Measurements from ENCODE around the gene TNP2.
"Not testable (repeated sequence)": the region's sequence is repeated elsewhere in the genome, so short reads cannot be mapped to it uniquely, and the experiment has no call there.

Gene TNP2

DNA sequence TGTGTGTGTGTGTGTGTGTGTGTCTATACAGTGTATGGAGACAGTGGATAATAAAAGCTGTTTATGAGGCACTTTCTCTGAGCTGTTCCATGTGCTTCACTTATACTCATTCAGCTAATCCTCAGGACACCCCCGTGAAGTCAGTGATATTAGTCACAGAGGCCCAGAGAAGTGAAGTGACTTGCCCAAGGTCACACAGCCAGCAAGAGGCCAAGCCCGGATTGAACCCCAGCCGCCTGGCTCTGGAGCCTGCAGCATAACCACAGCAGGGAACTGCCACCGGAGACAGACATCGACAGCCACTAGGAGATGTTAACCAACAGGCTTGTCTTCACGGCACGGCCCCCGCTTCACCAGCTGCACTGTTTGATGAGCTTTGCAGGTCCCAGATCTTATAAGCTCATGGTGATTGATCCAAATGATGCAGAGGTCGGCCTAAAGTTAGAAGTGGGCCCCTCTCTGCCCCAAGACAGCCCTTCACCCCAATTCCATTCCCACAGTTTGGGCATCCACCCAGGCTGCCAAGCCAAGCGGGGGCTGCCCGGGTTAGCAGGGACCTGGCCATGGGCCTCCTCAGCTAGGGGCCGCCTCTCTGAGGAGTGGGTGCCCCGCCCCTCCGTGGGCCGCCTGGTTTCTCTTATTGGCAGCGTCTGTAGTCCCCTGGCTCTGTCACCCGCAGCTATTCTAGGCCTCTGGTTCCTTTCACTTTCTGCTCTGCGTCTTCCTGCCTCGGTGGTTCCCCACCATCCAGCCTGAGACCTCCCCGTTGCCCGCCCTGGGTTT lies 44.0 kb downstream of the TNP2 start:
- in situ Hi-C loops (cut with HindIII; ENCODE audit: low pct_ligation_motif_present, low sequenced_read_pairs): no loop called here
- Histone ChIP-seq H3K27ac (no peak overlapping the region), H3K27me3 (replicated peaks) (no peaks in the 10 kb centered on the region), H3K4me3 (ENCODE audit: low read depth, low read length) (no peak overlapping the region), H3K36me3 (replicated peaks) (no peaks in the 10 kb centered on the region)
- TF ChIP-seq, protein P1, sequence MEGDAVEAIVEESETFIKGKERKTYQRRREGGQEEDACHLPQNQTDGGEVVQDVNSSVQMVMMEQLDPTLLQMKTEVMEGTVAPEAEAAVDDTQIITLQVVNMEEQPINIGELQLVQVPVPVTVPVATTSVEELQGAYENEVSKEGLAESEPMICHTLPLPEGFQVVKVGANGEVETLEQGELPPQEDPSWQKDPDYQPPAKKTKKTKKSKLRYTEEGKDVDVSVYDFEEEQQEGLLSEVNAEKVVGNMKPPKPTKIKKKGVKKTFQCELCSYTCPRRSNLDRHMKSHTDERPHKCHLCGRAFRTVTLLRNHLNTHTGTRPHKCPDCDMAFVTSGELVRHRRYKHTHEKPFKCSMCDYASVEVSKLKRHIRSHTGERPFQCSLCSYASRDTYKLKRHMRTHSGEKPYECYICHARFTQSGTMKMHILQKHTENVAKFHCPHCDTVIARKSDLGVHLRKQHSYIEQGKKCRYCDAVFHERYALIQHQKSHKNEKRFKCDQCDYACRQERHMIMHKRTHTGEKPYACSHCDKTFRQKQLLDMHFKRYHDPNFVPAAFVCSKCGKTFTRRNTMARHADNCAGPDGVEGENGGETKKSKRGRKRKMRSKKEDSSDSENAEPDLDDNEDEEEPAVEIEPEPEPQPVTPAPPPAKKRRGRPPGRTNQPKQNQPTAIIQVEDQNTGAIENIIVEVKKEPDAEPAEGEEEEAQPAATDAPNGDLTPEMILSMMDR (IDR thresholded peaks at IDR 0.05; ENCODE audit: low read depth, low read length, missing control alignments): no peak
- no peak for DNase-seq

DNA sequence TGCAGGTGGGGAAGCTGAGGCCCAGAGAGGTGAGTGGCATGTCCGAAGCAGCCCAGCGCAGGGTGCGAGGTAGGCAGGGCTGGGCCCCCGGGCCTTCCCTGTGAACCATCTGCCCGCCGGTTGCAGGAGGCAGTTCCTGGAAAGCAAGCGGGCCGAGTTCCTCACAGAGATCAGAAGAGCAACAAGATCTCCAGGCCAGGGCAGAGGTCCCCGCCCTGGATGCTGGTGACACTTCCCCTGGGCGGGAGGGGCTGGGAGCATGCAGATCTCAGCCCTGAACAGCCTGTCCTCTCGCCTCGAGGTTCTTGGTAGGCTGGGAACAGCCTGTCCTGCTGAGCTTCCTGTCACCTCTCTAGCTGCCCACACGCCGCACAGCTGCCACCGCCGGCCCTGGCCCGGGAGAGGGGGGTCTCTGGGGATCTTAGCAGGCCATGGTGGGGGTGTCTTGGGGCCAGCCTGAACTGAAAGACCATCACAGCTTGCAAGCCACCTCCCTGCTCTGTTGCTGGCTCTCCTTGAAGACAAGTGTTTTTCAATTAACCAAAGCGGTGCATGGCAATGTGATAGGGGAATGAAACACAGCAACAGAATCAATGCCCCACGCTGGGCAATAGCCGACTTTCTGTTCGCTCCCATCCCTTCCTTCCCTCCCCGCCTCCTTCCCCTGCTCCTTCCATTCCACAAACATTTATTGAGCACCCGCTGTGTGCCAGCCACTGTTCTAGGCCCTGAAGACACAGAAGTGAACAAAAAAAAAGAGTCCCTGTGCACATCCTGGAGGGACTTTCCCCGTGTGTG lies 44.8 kb downstream of the TNP2 start:
- no peaks in the 10 kb centered on the region for H3K36me3 ChIP-seq (replicated peaks)
- TF ChIP-seq, protein P1 (IDR thresholded peaks at IDR 0.05; ENCODE audit: low read depth, low read length, missing control alignments): no peak
- H3K27ac ChIP-seq: no peak overlapping the region
- in situ Hi-C loops (cut with HindIII; ENCODE audit: low pct_ligation_motif_present, low sequenced_read_pairs): no loop called here
- no peaks in the 10 kb centered on the region for H3K27me3 ChIP-seq (replicated peaks)
- no peak overlapping the region for H3K4me3 ChIP-seq (ENCODE audit: low read depth, low read length)
- no peak for DNase-seq

DNA sequence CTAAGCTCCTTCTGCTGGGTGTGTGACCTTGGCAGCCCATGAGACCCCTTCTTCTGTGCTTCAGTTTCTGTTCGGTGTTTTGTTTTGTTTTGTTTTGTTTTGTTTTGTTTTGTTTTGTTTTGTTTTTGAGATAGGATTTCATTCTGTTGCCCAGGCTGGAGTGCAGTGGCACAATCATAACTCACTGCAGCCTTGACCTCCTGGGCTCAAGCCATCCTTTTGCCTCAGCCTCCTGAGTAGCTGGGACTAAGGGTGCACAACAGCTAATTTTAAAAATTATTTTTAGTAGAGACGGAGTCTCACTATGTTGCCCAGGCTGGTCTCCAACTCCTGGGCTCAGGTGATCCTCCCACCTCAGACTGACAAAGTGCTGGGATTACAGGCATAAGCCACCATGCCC lies 48.6 kb downstream of the TNP2 start:
- H3K36me3 ChIP-seq (replicated peaks); DNase-seq; H3K27me3 ChIP-seq (replicated peaks); H3K27ac ChIP-seq; H3K4me3 ChIP-seq (ENCODE audit: low read depth, low read length); in situ Hi-C loops (cut with HindIII; ENCODE audit: low pct_ligation_motif_present, low sequenced_read_pairs): not testable (repeated sequence)

DNA sequence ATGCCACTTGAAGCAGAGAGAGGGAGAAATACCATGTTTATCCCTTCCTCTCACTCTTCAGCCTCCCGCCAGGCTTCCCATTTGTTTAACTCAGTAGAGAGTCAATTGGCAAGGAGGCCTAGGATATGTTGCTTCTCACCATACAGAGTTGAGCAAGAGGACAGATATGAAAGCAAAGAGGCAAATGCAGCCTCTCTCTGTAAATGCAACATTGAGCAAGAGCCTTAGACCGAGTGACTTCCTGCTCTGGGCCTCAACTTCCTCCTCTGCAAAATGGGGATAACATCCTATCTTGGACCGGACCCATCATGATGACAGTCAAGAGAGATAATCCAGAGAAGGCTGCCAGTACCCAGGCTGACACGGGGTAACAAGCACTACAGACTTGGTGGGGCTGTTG lies 49.9 kb downstream of the TNP2 start:
- in situ Hi-C loops (cut with HindIII; ENCODE audit: low pct_ligation_motif_present, low sequenced_read_pairs): no loop called here
- TF ChIP-seq, protein P1 (IDR thresholded peaks at IDR 0.05; ENCODE audit: low read depth, low read length, missing control alignments): no peak
- H3K27ac ChIP-seq: no peak overlapping the region
- H3K4me3 ChIP-seq (ENCODE audit: low read depth, low read length): no peak overlapping the region
- H3K36me3 ChIP-seq (replicated peaks): no peaks in the 10 kb centered on the region
- no peaks in the 10 kb centered on the region for H3K27me3 ChIP-seq (replicated peaks)
- no peak for DNase-seq

DNA sequence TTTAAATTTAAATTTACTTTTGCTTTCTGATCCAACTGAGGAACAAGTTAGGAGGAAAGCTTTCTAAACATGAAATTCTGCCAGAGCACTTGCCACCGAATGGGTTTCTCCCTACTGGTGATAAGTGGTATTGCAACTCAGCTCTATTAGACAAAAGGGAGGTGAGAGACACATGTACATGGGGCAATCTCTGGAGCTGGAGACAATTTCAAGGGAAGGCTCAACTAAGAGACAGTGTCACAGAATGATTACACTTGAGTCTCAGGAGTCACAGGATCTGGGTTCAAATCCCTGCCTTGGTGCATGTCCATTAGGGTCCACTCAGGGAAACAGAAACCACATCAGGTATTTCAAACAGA lies 50.5 kb downstream of the TNP2 start:
- no peak overlapping the region for H3K4me3 ChIP-seq (ENCODE audit: low read depth, low read length)
- TF ChIP-seq, protein P1 (IDR thresholded peaks at IDR 0.05; ENCODE audit: low read depth, low read length, missing control alignments): peak; percentile 69
- H3K27me3 ChIP-seq (replicated peaks): no peaks in the 10 kb centered on the region
- DNase-seq: no peak
- H3K27ac ChIP-seq: no peak overlapping the region
- no peaks in the 10 kb centered on the region for H3K36me3 ChIP-seq (replicated peaks)
- in situ Hi-C loops (cut with HindIII; ENCODE audit: low pct_ligation_motif_present, low sequenced_read_pairs): no loop called here
